HCT116 (cell line): ENCODE measurements around the gene TTLL10. TPM values are rescaled to one million over a fixed set of nuclear protein-coding genes. Genes with fewer than 3 reads are reported as not detected.
"Not testable (repeated sequence)": the region's sequence is repeated elsewhere in the genome, so short reads cannot be mapped to it uniquely, and the experiment has no call there.

Experiments
- ATAC-seq: fragments of 200-7000 bp; cut with Tn5 transposase; 2 replicates; pipeline ENCODE4 v1.9.1; 2020; ENCODE audit warnings: mild to moderate bottlenecking, moderate library complexity
- BruUV-seq: library from RNA; stranded (reverse); fragments of 400-500 nt; replicated peaks from 2 replicates; lab custom pipeline; 2021; lab: Mats Ljungman, UMichigan
- CTCF ChIA-PET: fragments of 300-600 bp; sonication (Branson Sonifier 250); formaldehyde crosslinking; loops from one replicate; lab custom pipeline; 2021; ENCODE audit warnings: antibody characterized with exemption; lab: Charles Lee
- POLR2A ChIA-PET: fragments of 300-600, 350-600 bp; sonication (Branson Sonifier 250); formaldehyde crosslinking; loops from one replicate; lab custom pipeline; 2021; ENCODE audit warnings: antibody characterized with exemption; lab: Charles Lee
- RAD21 ChIA-PET, 2 experiments: fragments of 300-600 bp; sonication (Branson Sonifier 250); formaldehyde crosslinking; loops; one replicate each; lab custom pipeline; 2023; ENCODE audit warnings: low total read pairs in 2 of 2; ENCODE audit not compliant: uncharacterized antibody in 2 of 2, unreplicated experiment in 2 of 2, low non-redundant PET in 1 of 2; lab: Charles Lee
- DNase-seq: peaks from one replicate; pipeline ENCODE4 v3.0.0-alpha.2; 2010; ENCODE audit warnings: low read depth, low spot score
- H2AFZ ChIP-seq: fragments of 200-600 bp; shearing (Covaris generic), sonication (generic); 2 replicates; pipeline ENCODE4 v1.6.1; 2017; ENCODE audit warnings: low read depth, mixed run types, mixed read lengths, antibody characterized with exemption, low read length; ENCODE audit not compliant: poor library complexity, severe bottlenecking
- H3K27ac ChIP-seq: 2 replicates; pipeline ENCODE4 v1.5.1; 2012; ENCODE audit warnings: low read depth, low read length
- H3K27me3 ChIP-seq: fragments of 200-600 bp; sonication (generic); 2 replicates; pipeline ENCODE4 v1.6.1; 2016; ENCODE audit warnings: mixed run types, low read length, mixed read lengths; ENCODE audit not compliant: insufficient read depth
- H3K36me3 ChIP-seq, 2 experiments: fragments of 200-500 bp in 1 of 2; fragments of 200-600 bp in 1 of 2; sonication (Bioruptor generic) in 1 of 2; sonication (generic) in 1 of 2; 2 replicates each; pipeline versions ENCODE4 v1.5.1 to v1.6.1; 2014 to 2016; ENCODE audit warnings: low read length in 2 of 2, inconsistent platforms in 1 of 2, mixed read lengths in 1 of 2, mixed run types in 1 of 2; ENCODE audit not compliant: insufficient read depth in 2 of 2, control insufficient read depth in 1 of 2
- H3K4me1 ChIP-seq, 2 experiments: fragments of 200-600 bp in 1 of 2; sonication (generic) in 1 of 2; 2 replicates each; pipeline versions ENCODE4 v1.5.1 to v1.6.1; 2012 to 2017; ENCODE audit warnings: low read length in 2 of 2, inconsistent platforms in 1 of 2, mild to moderate bottlenecking in 1 of 2, mixed read lengths in 1 of 2, mixed run types in 1 of 2, moderate library complexity in 1 of 2; ENCODE audit not compliant: insufficient read depth in 2 of 2, control insufficient read depth in 1 of 2
- H3K4me2 ChIP-seq: fragments of 200-600 bp; sonication (generic); 2 replicates; pipeline ENCODE4 v1.6.1; 2017; ENCODE audit warnings: mixed run types, low read length, mixed read lengths
- H3K4me3 ChIP-seq, 2 experiments: fragments of 200-600 bp in 1 of 2; sonication (generic) in 1 of 2; replicated peaks in 1 of 2; 2 replicates each; pipeline ENCODE4 v1.5.1; 2011 to 2016; ENCODE audit warnings: low read length in 2 of 2, control low read depth in 1 of 2, low read depth in 1 of 2, mild to moderate bottlenecking in 1 of 2, mixed read lengths in 1 of 2, mixed run types in 1 of 2
- H3K79me2 ChIP-seq: fragments of 200-600 bp; sonication (generic); 2 replicates; pipeline ENCODE4 v1.6.1; 2017; ENCODE audit warnings: mild to moderate bottlenecking, mixed run types, low read length, moderate library complexity, mixed read lengths; ENCODE audit not compliant: insufficient read depth
- H3K9ac ChIP-seq: fragments of 200-600 bp; sonication (generic); 2 replicates; pipeline ENCODE4 v1.6.1; 2016; ENCODE audit warnings: low read length, mixed read lengths
- H3K9me2 ChIP-seq: fragments of 200-600 bp; sonication (generic), shearing (Covaris generic); 2 replicates; pipeline ENCODE4 v1.6.1; 2017; ENCODE audit warnings: mixed run types, mild to moderate bottlenecking, moderate library complexity; ENCODE audit not compliant: insufficient read depth
- H3K9me3 ChIP-seq, 2 experiments: fragments of 200-500 bp in 1 of 2; fragments of 200-600 bp in 1 of 2; sonication (Bioruptor generic) in 1 of 2; sonication (generic) in 1 of 2; 2 replicates each; pipeline ENCODE4 v1.6.1; 2014 to 2017; ENCODE audit warnings: low read length in 2 of 2, mixed read lengths in 2 of 2, inconsistent platforms in 1 of 2, low read depth in 1 of 2, mild to moderate bottlenecking in 1 of 2, mixed run types in 1 of 2, moderate library complexity in 1 of 2; ENCODE audit not compliant: control insufficient read depth in 1 of 2, insufficient read depth in 1 of 2
- H4K20me1 ChIP-seq: fragments of 200-600 bp; sonication (generic), shearing (Covaris generic); 2 replicates; pipeline ENCODE4 v1.6.1; 2017; ENCODE audit warnings: mixed run types, mild to moderate bottlenecking, moderate library complexity; ENCODE audit not compliant: insufficient read depth
- CEBPB ChIP-seq: IDR thresholded peaks from 2 replicates; pipeline ENCODE4 v1.6.1; 2012; ENCODE audit warnings: low read depth
- ELF1 ChIP-seq: IDR thresholded peaks from 2 replicates; pipeline ENCODE4 v1.6.1; 2012; ENCODE audit warnings: low read depth, borderline replicate concordance
- EZH2 ChIP-seq: fragments of 200-600 bp; sonication (generic); IDR thresholded peaks from 2 replicates; pipeline ENCODE4 v1.6.1; 2017; ENCODE audit warnings: antibody characterized with exemption, mixed run types
- POLR2AphosphoS5 ChIP-seq: IDR thresholded peaks from 2 replicates; pipeline ENCODE4 v1.6.1; 2011; ENCODE audit warnings: mild to moderate bottlenecking, low read depth, low read length, moderate library complexity
- REST ChIP-seq: IDR thresholded peaks from 2 replicates; pipeline ENCODE4 v1.6.1; 2012; ENCODE audit warnings: low read depth
- SRF ChIP-seq: IDR thresholded peaks from 2 replicates; pipeline ENCODE4 v1.6.1; 2012; ENCODE audit warnings: low read depth
- YY1 ChIP-seq: IDR thresholded peaks from 2 replicates; pipeline ENCODE4 v1.6.1; 2011; ENCODE audit warnings: low read length, low read depth, moderate library complexity, mild to moderate bottlenecking; ENCODE audit not compliant: insufficient replicate concordance; ENCODE audit errors: extremely low read depth
- ZNF274 ChIP-seq: fragments of 200-500 bp; sonication (Bioruptor generic); IDR thresholded peaks from 2 replicates; pipeline ENCODE4 v1.6.1; 2014; ENCODE audit warnings: mild to moderate bottlenecking, low read depth, low read length, inconsistent platforms
- intact Hi-C: fragments of 100-400 bp; cut with micrococcal nuclease; formaldehyde crosslinking; loops from 2 replicates; pipeline ENCODE4 v1.10.0; 2022
- total RNA-seq: library from RNA; stranded (reverse); gene quantifications from one replicate; pipeline ENCODE4 v1.2.1, GENCODE V29; 2021; ENCODE audit not compliant: unreplicated experiment

Gene TTLL10
- total RNA-seq, 1 experiment from 2014 or later, result 0.10 TPM

- no peak overlapping the region for H3K4me2 ChIP-seq
- no peaks in the 10 kb centered on the region for H3K79me2 ChIP-seq
- no peak overlapping the region for H3K9ac ChIP-seq
- TF ChIP-seq REST (no peak), POLR2AphosphoS5 (no peak), SRF (no peak), ZNF274 (no peak), EZH2 (no peak), YY1 (no peak), ELF1 (no peak), CEBPB (no peak)
- no peak overlapping the region for H3K27ac ChIP-seq
- ChIA-PET RAD21 (no interaction called here), POLR2A (interaction anchor here (0.9 kb wide), 1 partner anchor 12 kb away, joined by 3 read pairs; no protein-coding TSS in a partner anchor), CTCF (no interaction called here)
- H3K4me3 ChIP-seq, result no peak overlapping the region
- H2AFZ ChIP-seq, result no peak overlapping the region
- no peak for DNase-seq
- no TSS peak for BruUV-seq
- H4K20me1 ChIP-seq, result no peaks in the 10 kb centered on the region
- no peaks in the 10 kb centered on the region for H3K9me3 ChIP-seq
- H3K27me3 ChIP-seq, result no peaks in the 10 kb centered on the region
- H3K4me1 ChIP-seq, result peaks cover 2 to 16% of the 10 kb centered on the region in 2 experiments; a peak in 3 of 4 replicates
- H3K9me2 ChIP-seq, result no peaks in the 10 kb centered on the region
- intact Hi-C loops, result no loop called here
- no peak for ATAC-seq
- H3K36me3 ChIP-seq, result no peaks in the 10 kb centered on the region
These were observed 1.8 kb downstream of the TTLL10 start for GRCh38 chr1:1175221-1176062.

GRCh38 chr1:1176063-1176761 lies 2.5 kb downstream of the TTLL10 start:
- H3K9me2 ChIP-seq, ATAC-seq, H3K4me2 ChIP-seq, H4K20me1 ChIP-seq, H3K9me3 ChIP-seq, intact Hi-C loops, BruUV-seq, H3K27ac ChIP-seq, H3K36me3 ChIP-seq, DNase-seq, CTCF ChIA-PET, H3K79me2 ChIP-seq, H3K4me3 ChIP-seq, POLR2A ChIA-PET, H3K27me3 ChIP-seq, H2AFZ ChIP-seq, H3K9ac ChIP-seq: not testable (repeated sequence)
- peaks cover 2 to 16% of the 10 kb centered on the region in 2 experiments; a peak in 3 of 4 replicates for H3K4me1 ChIP-seq
- RAD21 ChIA-PET, result interaction anchor here in 1 of 2 experiments (1.3 kb wide), 1 partner anchor 63 kb away, joined by 3 read pairs; no protein-coding TSS in a partner anchor
